Ovary (tissue), 3 donors: ENCODE measurements around the gene TRANK1.

ENCODE experiments used
- POLR2A ChIP-seq: fragments of 450-650 bp; IDR thresholded peaks from one replicate; pipeline ENCODE4 v1.6.1; 2017; ENCODE audit warnings: antibody characterized with exemption, mild to moderate bottlenecking, moderate library complexity
- TF ChIP-seq, protein P1 (sequence below), 3 donors: fragments of 450-650 bp in 2 of 3; fragments of 200-600 bp in 1 of 3; IDR thresholded peaks; one replicate each; pipeline versions ENCODE4 v1.5.1 to v1.8.0; 2016 to 2022; ENCODE audit warnings: antibody characterized with exemption in 3 of 3, mild to moderate bottlenecking in 1 of 3
- donor health status: DM: no; HTN: no; CAD: no.

DNA sequence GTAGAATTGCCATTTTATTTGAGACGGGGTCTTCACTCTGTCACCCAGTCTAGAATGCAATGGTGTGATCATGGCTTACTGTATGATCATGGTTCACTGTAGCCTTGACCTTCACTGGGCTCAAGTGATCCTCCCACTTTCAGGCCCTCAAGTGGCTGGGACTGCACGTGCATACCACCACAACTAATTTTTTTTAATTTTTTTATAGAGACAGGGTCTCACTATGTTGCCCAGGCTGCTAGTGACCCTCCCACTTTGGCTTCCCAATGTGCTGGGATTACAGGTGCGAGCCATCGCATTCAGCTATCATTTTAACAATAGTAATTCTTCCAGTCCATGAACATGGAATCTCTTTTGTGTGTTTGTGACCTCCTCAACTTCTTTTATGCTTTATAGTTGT lies 36.2 kb upstream of the TRANK1 start:
- TF ChIP-seq POLR2A, result no peak
- TF ChIP-seq, protein P1, sequence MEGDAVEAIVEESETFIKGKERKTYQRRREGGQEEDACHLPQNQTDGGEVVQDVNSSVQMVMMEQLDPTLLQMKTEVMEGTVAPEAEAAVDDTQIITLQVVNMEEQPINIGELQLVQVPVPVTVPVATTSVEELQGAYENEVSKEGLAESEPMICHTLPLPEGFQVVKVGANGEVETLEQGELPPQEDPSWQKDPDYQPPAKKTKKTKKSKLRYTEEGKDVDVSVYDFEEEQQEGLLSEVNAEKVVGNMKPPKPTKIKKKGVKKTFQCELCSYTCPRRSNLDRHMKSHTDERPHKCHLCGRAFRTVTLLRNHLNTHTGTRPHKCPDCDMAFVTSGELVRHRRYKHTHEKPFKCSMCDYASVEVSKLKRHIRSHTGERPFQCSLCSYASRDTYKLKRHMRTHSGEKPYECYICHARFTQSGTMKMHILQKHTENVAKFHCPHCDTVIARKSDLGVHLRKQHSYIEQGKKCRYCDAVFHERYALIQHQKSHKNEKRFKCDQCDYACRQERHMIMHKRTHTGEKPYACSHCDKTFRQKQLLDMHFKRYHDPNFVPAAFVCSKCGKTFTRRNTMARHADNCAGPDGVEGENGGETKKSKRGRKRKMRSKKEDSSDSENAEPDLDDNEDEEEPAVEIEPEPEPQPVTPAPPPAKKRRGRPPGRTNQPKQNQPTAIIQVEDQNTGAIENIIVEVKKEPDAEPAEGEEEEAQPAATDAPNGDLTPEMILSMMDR (IDR thresholded peaks at IDR 0.05), result no peak
